GM04503 (cell line): ENCODE data around the gene ARHGAP28.

ENCODE experiments used
- DNase-seq: peaks from one replicate; pipeline ENCODE4 v3.0.0-alpha.2; 2012; ENCODE audit warnings: low read depth

The ARHGAP28 gene

DNA sequence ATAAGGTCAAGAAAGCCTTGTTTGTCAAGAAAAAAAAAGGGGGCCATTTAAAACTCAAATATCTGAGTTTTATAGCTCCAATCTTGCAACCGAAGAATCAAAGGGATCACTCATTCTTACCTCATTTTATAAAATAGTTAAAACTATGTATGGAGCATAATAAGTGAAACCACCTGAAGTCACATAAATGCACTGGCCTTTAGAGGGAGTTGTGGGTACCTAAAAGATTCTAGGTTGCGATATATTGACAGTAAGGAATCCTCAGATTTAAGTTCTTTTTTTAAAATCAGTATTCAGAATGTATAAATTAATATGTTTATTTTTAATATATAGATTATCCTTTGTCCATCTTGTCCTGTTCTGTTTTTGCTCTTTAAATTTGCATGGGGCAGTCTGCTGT, 3.4 kb downstream of the ARHGAP28 start:
- DNase-seq, result no peak

GRCh38 chr18:6733758-6734157, 4.2 kb downstream of the ARHGAP28 start:
- DNase-seq, result no peak

GRCh38 chr18:6734726-6735430, 5.4 kb downstream of the ARHGAP28 start:
- no peak for DNase-seq

- DNase-seq, result no peak
These were observed 8.3 kb downstream of the ARHGAP28 start for GRCh38 chr18:6737833-6738232.

- no peak for DNase-seq
These were observed 9.1 kb downstream of the ARHGAP28 start for GRCh38 chr18:6738622-6739021.

DNA sequence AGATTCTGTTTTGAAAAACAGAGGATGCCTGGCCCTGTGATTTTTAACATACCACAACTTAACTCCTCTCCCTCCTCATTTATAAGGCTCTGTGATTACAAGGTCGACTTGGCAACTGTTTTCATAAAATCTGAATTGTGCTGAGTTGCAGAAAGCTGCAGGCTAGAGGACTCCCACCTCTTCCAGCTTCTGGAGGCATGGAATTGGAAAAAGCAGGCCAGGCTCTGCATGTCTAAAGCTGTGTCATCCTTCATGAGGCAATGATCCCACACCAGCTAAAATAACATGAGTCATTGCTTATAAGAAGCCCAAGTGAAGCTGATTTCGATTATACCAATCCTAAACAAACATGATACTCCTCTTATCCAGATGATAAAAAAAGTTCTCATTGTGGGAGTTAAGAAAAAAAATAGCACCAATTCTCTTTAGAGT, 11.7 kb downstream of the ARHGAP28 start:
- peak; percentile 76 for DNase-seq

DNA sequence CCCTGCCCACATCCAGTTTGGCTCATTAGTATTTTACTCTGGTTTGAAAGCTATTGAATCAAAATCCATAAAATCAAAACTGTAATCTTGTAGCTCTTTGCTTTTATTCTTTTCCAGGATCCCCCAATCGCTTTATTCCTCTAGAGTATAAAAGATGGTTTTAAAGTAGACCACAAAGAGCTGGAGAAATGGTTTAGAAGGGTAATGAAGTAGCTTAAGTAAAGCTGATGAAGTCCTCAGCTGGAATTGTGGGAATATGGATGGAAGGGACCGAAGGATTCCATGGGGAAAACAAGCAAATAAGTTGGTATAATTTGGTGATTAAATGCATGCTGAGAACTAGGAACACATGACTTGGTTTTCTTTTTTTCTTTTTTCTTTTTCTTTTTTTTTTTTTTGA, 12.3 kb downstream of the ARHGAP28 start:
- DNase-seq, result no peak

GRCh38 chr18:6743999-6744398, 14.5 kb downstream of the ARHGAP28 start:
- DNase-seq, result no peak

- no peak for DNase-seq
These were observed 15.4 kb downstream of the ARHGAP28 start for GRCh38 chr18:6744816-6745455.

GRCh38 chr18:6745504-6746031, 16.1 kb downstream of the ARHGAP28 start:
- no peak for DNase-seq

DNA sequence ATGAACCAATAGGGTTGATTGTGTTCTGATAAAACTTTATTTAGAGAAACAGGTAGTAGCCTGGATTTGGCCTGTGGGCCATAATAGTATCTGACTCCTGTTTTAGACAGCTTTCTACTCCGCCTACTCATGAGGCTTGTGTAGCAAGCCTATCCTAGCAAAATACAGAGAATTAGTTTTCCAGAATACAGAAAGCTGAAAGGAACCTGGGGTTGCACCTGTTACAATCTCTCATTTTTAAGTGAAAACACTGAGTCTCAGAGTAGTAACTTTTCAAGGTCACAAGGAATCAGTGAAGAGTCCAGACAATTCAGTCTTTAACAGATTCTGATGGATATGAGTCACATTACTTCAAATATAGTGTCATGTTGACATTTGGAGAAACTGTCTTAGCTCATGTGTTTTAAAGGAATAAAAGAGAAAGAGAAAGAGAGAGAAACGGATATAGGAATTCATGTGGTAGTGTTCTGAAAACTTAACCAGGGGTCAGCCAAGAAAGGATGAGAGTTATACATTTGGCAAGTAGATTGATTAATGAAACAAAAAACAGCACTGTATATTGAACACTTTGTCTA, 17.0 kb downstream of the ARHGAP28 start:
- DNase-seq, result no peak

DNA sequence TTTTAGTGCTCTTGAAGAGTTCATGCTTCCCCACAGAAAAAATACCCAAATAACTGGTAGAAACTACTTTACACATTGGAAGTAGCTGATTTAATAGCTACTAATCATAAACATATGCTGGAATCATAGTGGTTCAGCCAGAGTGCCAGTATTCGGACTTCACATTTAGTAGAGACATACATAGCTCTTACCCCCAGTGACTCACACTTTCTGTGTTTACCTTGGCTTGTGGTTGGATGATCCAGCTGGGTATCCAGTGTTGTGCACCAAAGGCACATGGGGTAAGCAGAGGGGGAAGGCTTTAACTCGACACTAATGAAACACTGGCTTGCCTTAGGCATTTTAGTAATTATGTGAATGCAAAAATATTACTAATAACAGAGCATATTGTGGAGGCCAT, 18.1 kb downstream of the ARHGAP28 start:
- no peak for DNase-seq

GRCh38 chr18:6748241-6748640, 18.7 kb downstream of the ARHGAP28 start:
- DNase-seq, result no peak

- no peak for DNase-seq
These were observed 20.9 kb downstream of the ARHGAP28 start for GRCh38 chr18:6750411-6750810.

DNA sequence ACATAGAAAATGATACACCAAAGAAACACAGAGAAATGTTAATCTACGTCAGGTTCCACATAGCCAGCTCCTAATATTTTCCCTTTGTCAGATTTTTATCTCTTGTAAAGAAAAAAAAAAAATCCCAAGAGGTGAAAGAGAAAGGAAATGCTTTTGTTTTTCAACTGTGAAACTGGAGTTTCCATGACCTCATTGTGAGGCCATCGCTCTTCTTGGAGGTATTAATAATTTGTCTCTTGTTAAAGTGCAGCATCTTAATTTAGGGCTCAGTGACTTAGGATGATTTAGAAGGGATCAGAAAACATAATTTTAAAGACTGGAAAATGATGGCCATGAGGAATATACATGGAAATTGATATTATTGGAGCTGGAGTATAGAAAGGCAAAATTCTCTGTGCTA, 21.7 kb downstream of the ARHGAP28 start:
- no peak for DNase-seq

DNA sequence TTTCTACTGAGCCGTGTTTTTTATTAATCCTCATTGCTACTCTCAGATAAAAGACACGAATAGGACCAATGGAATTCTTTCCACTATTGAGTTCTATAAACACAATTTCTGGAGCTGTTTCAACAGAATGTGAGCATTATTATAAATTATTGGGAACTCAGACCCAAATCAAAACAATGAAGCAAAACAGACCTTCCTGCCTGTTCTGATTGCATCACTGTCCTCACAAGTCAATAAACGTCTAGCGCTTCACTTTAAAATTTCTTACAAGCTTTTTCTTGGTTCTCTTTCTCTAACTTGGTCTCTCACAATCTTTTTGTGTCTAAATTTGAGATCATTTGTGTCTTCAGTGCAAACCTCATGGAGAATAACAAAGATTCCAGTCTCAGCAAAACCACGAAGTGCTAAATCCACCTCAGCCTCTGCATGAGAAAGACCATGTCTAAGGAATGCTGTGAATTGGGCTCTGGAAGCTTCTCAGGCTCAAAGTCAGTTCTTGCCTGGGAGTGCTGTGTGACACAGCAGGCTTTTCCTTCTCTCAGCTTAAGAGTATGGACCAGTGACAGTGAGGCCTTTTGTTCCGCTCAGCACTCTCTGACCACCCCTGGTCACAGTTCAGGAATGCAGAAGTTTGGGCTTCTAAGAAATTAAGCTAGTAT, 22.8 kb downstream of the ARHGAP28 start:
- no peak for DNase-seq

- DNase-seq, result no peak
These were observed 25.6 kb downstream of the ARHGAP28 start for GRCh38 chr18:6755107-6755506.

DNA sequence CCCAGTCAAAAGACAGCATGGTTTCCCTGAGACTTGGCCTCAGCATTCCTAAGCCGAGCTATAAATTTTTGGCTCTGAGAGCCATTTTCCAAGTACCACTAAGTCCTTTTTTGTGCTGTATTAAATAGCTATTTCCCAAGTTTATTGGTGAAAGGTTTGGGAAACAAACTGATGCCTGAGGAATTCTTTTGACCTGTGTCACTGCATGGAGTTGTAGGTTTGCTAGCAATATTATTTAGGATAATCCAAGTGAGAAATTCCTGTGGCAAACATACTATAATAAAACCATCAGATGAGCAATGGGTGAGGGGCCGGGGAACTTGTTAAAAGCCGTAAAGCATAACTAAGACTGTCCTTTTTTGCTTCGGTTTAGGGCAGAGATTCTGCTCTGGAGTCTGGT, 28.4 kb downstream of the ARHGAP28 start:
- DNase-seq, result peak; percentile 60

- no peak for DNase-seq
These were observed 30.1 kb downstream of the ARHGAP28 start for GRCh38 chr18:6759579-6759978.

DNA sequence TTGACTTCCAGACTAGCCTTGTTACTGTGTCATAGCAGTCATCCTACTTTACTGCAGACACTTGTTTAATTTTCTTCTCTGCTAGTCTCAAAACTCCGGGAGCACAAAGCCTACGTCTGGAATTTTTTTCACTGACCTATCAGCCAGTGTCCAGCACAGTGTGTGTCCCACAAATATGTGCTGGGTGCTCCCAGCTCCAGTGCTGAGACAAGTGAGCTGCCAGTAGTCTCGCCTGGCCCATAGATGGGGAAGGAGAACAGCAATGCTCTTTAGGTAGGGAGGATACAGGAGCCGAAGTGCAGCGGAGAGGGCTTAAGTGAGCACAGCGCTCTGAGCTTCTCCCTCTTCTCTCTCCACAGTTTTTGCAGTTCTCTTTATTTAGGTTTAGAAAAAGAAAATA, 34.0 kb downstream of the ARHGAP28 start:
- DNase-seq, result no peak

DNA sequence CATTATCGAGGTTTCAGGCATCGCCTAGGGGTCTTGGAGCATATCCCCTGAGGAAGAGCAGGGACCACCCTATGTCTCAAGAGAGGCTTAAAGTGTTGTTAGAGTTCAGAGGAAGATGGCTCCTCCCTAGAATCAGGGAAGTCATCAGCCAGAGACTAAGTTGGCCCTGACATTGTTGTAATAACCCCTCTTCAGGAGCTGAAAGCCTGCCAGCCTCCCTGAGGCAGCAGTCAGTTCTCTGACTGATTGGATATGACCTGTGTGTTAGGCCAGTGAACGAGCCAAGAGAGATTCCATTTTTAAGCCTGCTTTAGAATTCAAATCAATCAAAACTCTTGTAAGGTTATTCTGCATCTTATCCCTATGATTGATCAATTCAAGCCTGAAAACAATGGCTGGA, 34.9 kb downstream of the ARHGAP28 start:
- DNase-seq, result no peak

GRCh38 chr18:6773777-6774176, 44.3 kb downstream of the ARHGAP28 start:
- DNase-seq, result no peak

DNA sequence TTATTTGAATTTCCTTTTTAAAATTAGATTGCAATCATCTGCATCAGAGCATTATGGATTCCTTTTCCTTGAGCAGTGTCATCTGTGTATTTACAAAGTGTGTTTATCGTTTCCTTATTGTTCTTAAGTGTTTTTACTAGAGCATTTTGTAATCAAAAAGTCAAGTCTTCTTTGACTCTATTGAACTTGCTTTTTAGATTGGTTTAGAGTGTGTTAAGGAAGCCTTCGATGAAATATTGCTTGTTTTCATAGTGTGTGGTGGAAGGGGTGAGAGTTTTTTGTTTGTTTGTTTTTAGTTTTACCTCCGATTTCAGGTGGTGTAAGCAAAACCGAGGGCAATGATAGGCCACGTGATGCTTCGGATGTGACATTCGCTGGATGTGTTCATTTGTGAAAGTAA, 45.7 kb downstream of the ARHGAP28 start:
- no peak for DNase-seq
